MM.1S (cell line): ENCODE measurements around the gene BMERB1.

Experiments used
- CTCF ChIP-seq: fragments of 300-600 bp; sonication (generic); IDR thresholded peaks from 2 replicates; pipeline ENCODE4 v1.5.1; 2016; ENCODE audit warnings: antibody characterized with exemption, low read length, mixed read lengths
- EZH2 ChIP-seq: fragments of 300-600 bp; sonication (generic); optimal IDR thresholded peaks from 2 replicates; pipeline ENCODE3; 2017; ENCODE audit warnings: low read depth, mild to moderate bottlenecking, antibody characterized with exemption, low read length, mixed read lengths

- TF ChIP-seq CTCF: no peak
- no peak for TF ChIP-seq EZH2
Measured at GRCh38 chr16:15567823-15568222, 133.4 kb downstream of the BMERB1 start.
